HG02973 (cell line): ENCODE results near the gene MEMO1.
"Not testable (repeated sequence)": the region's sequence is repeated elsewhere in the genome, so short reads cannot be mapped to it uniquely, and the experiment has no call there.

ENCODE experiments used
- ATAC-seq: cut with Tn5 transposase; IDR thresholded peaks from one replicate; pipeline ENCODE4 v1.9.1; 2021; ENCODE audit warnings: moderate library complexity; ENCODE audit not compliant: unreplicated experiment

MEMO1 gene

DNA sequence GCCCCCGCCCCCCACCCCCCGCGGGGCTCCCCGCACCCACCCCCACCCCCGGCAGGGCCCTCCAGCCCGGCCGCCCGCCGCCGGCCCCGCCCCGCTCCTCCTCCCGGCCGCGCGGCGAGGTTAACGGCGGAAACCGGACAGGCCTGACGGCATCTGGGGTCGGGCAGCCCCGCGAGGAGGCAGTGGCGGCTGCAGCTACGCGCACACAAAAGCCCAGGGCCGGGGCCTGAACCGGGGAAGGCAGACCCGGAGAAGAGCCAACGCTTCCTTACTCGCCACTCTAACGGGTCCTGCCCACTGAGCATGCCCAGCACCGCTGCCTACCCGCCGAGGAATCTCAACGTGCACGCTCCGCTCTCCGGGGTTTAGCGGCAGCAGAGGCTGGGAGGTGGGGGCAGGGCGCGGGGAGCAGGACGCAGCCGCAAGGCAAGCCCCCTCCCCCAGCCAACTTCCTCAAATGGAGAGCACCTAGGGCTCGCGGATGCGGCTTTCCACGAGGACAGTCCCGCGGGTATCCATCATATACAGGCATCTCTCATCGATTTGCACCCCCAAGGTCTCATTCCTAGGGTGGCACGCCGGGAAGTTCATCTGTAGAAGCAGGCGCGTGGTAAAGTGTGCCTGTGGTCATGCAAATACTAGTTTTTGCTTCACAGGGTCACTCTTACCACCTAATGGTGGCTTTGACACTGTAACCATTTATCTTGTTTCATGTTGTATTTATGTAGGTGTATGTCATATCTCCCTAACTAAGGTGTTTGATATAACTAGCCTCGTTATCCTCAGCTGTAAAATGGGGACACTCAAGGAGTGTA, at the start of gene MEMO1:
TSS of gene MEMO1 (minus strand) at position 339 of the 815 bp plus-strand sequence. CDS start 761 bp downstream, outside the sequence.
- peak; percentile 57 for ATAC-seq

- ATAC-seq = no peak
Observed at GRCh38 chr2:32060266-32060665, 49.5 kb upstream of the MEMO1 start.

GRCh38 chr2:32058130-32058529, 47.3 kb upstream of the MEMO1 start:
- ATAC-seq = no peak

DNA sequence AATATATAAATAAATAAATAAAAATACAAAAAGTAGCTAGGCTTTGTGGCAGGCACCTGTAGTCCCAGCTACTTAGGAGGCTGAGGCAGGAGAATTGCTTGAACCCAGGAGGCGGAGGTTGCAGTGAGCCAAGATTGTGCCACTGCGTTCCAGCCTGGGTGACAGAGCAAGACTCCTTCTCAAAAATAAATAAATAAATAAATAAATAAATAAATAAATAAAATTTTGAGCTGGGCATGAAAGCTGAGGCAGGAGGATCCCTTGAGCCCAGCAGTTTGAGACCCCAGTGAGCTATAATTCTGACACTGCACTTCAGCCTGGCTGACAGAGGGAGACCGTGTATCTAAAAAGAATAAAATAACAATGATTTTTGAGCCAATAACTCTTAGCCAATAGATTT, 43.8 kb upstream of the MEMO1 start:
- not testable (repeated sequence) for ATAC-seq

DNA sequence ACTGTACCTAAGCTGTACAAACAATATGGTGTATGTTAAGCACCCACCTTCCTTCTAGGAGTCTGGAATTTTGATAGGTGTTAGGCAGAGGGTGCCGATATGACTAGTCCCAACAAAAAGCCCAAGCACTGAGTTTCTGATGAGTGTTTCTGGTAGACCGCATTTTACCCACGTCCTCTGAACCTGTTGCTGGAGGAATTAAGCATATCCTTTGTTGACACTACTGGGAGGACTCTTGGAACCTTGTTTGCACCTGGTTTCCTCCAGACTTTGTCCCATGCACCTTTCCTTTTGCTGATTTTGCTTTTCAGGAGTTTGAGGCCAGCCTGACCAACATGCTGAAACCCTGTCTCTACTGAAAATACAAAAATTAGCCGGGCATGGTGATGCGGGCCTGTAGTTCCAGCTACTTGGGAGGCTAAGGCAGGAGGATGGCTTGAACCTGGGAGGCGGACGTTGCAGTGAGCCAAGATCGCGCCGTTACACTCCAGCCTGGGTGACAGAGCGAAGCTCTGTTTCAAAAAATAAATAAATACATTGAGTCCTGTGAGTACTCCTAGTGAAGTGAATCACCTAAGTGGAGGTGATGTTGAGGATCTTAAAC, 41.1 kb upstream of the MEMO1 start:
- ATAC-seq = no peak

DNA sequence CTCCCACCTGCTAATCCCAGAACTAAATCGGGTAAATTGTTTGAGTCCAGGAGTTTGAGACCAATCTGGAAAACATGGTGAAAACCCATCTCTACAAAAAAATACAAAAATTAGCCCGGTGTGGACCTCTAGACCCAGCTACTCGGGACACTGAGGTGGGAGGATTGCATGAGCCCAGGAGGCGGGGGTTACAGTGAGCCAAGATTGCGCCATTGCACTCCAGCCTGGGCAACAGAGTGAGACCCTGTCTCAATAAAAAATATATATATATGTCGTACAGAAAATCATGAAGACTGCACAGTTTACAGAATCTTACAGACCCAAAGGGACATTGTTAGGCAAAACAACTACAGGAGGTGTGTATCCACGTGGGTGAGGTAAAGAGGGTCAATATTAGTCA, 32.8 kb upstream of the MEMO1 start:
- ATAC-seq = no peak

DNA sequence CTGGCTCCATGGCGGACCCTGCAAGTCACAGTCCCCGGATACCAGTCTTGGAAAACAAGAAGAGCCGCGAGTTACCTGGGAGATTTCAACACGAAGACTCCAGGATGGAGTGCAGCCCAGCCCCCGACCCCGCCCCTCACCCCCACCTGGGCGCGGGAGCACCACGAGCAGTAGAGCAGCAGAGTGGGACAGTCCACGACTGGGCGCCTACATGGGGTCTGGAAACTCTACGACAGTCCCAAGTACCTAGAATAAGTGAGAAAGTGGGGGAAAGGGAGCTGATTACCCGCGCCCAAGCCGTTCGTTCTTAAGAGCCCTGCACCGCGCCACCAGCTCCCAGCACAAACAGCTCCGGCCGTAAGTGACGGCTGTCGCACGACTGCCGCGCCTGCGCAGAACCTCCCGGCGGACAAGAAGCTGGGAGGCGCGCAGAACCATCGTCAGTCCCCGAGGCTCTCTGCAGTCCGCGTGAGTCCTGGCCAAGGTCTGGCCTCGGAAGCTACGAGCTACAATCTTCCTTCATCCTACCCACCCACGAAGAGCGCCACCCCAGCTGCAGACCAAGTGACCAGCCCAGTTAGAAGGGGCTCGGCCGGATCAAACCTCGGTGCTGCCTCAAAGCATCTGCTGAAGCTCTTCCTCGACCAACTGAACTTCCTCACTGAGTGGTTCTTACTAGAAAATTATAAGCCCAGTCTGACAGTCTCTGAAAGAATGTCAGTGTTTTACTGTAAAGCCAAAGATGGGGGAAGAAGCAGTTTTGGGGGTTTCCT, 28.8 kb upstream of the MEMO1 start, which contains the start of gene DPY30:
TSS of gene DPY30 (minus strand) at position 359 of the 773 bp plus-strand sequence. CDS start at position 10, 349 bp downstream.
- ATAC-seq = peak; percentile 80

GRCh38 chr2:32034198-32034887, 23.5 kb upstream of the MEMO1 start:
- not testable (repeated sequence) for ATAC-seq

DNA sequence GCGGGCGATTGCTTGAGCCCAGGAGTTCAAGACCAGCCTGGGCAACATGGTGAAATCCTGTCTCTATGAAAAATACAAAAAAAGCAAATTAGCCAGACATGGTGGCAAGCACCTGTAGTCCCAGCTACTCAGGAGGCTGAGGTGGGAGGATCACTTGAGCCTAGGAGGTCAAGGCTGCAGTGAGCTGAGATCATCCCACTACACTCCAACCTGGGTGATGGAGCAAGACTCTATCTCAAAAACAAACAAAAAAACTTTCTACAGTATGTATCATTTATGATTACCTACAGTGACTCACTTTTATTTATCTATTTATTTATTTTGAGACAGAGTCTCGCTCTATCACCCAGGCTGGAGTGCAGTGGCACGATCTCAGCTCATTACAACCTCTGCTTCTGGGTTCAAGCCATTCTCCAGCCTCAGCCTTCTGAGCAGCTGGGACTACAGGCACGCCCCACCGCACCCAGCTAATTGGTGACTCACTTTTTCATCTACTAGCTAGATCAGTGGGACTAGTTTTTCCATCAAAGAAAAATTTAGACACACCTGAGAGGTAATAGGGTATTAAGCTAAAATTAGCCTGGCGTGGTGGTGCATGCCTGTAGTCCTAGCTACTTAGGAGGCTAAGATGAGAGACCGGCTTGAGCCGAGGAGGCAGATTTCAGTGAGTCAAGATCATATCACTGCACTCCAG, 8.1 kb upstream of the MEMO1 start:
- not testable (repeated sequence) for ATAC-seq

- ATAC-seq = no peak
Observed at GRCh38 chr2:32012872-32013271, 2.1 kb upstream of the MEMO1 start.

- ATAC-seq = no peak
Observed at GRCh38 chr2:32011485-32011960, 715 bp upstream of the MEMO1 start.

GRCh38 chr2:32010280-32010669, 533 bp downstream of the MEMO1 start:
- ATAC-seq = peak; percentile 46

DNA sequence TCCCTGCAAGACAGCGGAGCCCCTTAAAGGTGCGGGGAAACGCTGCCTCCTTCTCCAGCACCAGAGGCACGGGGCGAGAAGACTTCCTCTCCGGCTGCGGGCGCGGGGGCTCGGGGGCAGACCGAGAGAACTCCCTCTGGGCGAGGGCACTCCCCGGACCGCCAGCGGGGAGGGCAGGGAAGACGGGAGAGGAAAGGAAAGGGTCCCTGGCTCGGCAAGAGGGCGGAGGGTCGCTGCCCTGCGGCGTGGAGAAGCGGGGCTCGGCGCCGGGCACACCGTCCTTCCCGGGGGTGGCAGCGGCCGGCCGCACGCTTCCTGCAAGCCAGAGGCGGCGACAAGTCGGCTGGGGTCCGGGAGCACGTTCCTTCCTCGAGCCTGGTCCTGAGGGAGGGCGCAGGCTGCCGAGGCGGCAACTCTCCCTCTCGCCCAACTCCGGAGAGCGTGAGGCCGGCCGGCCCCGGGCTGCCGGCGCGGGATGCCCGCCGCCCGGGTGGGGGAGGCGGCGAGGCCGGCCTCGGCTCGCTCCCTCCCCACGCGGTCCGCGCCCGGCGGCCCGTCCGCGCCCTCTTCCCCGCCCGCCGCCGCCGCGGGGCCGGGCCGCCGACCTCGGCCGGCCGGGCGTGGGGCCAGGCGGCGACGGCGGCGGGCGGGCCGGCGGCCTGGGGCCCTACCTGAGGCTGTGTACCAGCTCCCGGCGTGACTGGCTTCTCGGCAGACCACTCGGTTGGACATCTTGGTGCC, 1.1 kb downstream of the MEMO1 start:
- ATAC-seq = peak; percentile 16

- ATAC-seq = no peak
Observed at GRCh38 chr2:32008805-32009515, 1.8 kb downstream of the MEMO1 start.

DNA sequence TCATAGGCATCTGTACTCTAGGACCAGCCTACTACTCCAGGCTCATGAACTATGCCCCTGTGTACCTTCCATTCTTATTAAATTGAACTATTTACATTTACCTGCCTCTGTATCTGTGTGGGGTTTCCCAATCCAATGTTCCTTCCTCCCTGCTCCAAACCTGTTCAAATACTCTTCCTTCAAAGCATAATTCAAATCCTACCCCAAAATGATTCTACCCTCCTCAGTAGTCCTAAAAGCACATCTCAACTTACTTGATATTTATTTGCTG, 3.8 kb downstream of the MEMO1 start:
- ATAC-seq = no peak

GRCh38 chr2:32005371-32005976, 5.3 kb downstream of the MEMO1 start:
- no peak for ATAC-seq

GRCh38 chr2:32003791-32004190, 7.0 kb downstream of the MEMO1 start:
- ATAC-seq = no peak

GRCh38 chr2:32002406-32002805, 8.4 kb downstream of the MEMO1 start:
- no peak for ATAC-seq

GRCh38 chr2:31999438-31999837, 11.4 kb downstream of the MEMO1 start:
- no peak for ATAC-seq
